ENCODE data around the gene ERCC6. TPM values are rescaled to one million over a fixed set of nuclear protein-coding genes. Genes with fewer than 3 reads are reported as not detected.

Gene ERCC6
- total RNA-seq, 5 donors from 2014 or later (not counting 1 experiment from before 2014, with no cell fraction given): 34.6 to 40.7 (median 39.1) TPM

DNA sequence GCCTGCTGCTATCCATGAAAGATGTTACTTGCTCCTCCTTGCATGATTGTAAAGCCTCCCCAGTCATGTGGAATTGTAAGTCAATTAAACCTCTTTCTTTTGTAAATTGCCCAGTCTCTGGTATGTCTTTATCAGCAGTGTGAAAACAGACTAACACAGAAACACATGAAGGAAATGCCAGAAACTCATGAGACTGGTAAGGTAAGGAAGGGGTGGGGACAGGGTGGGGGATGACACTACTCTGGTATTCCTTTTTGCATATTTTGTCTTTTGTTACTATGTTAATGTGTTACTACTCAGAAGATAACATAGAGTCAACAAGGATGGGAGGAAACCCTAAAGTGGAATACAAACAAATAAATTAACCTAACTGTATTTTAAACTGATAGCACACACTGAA lies 73.2 kb downstream of the ERCC6 start:
- no peak overlapping the region for H3K4me3 ChIP-seq (ENCODE audit: control insufficient read depth in 1 of 2, extremely low read depth in 1 of 2, low read length in 1 of 2)
- ChIA-PET CTCF (no interaction called here), POLR2A (no interaction called here)
- Mint-ChIP-seq H3K27ac (no peak overlapping the region), H3K4me1 (no peaks in the 10 kb centered on the region), H3K4me3 (no peak overlapping the region), H3K9me3 (peaks cover 7 to 16% (median 11%) of the 10 kb centered on the region in 3 donors), H3K27me3 (no peaks in the 10 kb centered on the region), H3K36me3 (peaks cover 86% of the 10 kb centered on the region)
- H3K9me3 ChIP-seq: no peaks in the 10 kb centered on the region
- no peaks in the 10 kb centered on the region for H3K4me1 ChIP-seq (ENCODE audit: control insufficient read depth in 1 of 2, extremely low read depth in 1 of 2, insufficient read depth in 2 of 2, low read length in 2 of 2)
- H3K36me3 ChIP-seq (ENCODE audit: control insufficient read depth in 2 of 2, extremely low read depth in 1 of 2, insufficient read depth in 1 of 2, low read length in 1 of 2): peaks cover 8 to 36% of the 10 kb centered on the region in 2 donors
- ATAC-seq (replicated peaks in 1 of 4) (no peak), DNase-seq (no peak)
- no peaks in the 10 kb centered on the region for H3K27me3 ChIP-seq (replicated peaks in 1 of 2; ENCODE audit: control insufficient read depth in 2 of 2, extremely low read depth in 1 of 2, insufficient read depth in 2 of 2, low read length in 1 of 2)
- no peak overlapping the region for H3K27ac ChIP-seq (ENCODE audit: low read length)

Other genes starting within 250 kb of the ERCC6 start
- not detected for gene C10orf71, start 240.0 kb downstream of the ERCC6 start, total RNA-seq
- not detected for gene DRGX, start 143.0 kb downstream of the ERCC6 start, total RNA-seq
- gene SLC18A3, start 71.2 kb upstream of the ERCC6 start, total RNA-seq: not detected
- gene CHAT, start 74.9 kb upstream of the ERCC6 start, total RNA-seq: not detected
- not detected for gene C10orf53, start 140.5 kb upstream of the ERCC6 start, total RNA-seq
- gene OGDHL, start 223.2 kb upstream of the ERCC6 start, total RNA-seq: under 1 TPM in 1 of 5 donors, not detected in 4; 0.56 TPM